Keratinocyte (primary cell): Measurements from ENCODE around the gene ABCA4. TPM values are rescaled to one million over a fixed set of nuclear protein-coding genes. Genes with fewer than 3 reads are reported as not detected.

ENCODE experiments used
- DNase-seq: peaks from one replicate; pipeline ENCODE4 v3.0.0-alpha.2; 2011; ENCODE audit warnings: low read depth, missing footprints, low spot score
- FAIRE-seq: peaks from 2 replicates; lab custom pipeline; 2011; peaks lifted over from hg19 to GRCh38; lab: Jason Lieb, UNC
- H2AFZ ChIP-seq: 2 replicates; pipeline ENCODE4 v1.6.0; 2012; ENCODE audit warnings: low read length, control low read depth, inconsistent platforms; ENCODE audit not compliant: control insufficient read depth
- H3K27ac ChIP-seq: 2 replicates; pipeline ENCODE4 v1.5.1; 2011; ENCODE audit warnings: low read length; ENCODE audit not compliant: control insufficient read depth, insufficient read depth
- H3K27me3 ChIP-seq: 3 replicates; pipeline ENCODE4 v1.6.0; 2011; ENCODE audit warnings: low read length; ENCODE audit not compliant: control insufficient read depth, insufficient read depth; ENCODE audit errors: extremely low read depth
- H3K36me3 ChIP-seq, 2 experiments: 2 replicates in 1 of 2; 3 replicates in 1 of 2; pipeline ENCODE4 v1.5.1; 2011; ENCODE audit warnings: low read length in 2 of 2, mild to moderate bottlenecking in 1 of 2; ENCODE audit not compliant: control insufficient read depth in 2 of 2, insufficient read depth in 2 of 2; ENCODE audit errors: extremely low read depth in 1 of 2
- H3K4me1 ChIP-seq: 3 replicates; pipeline ENCODE4 v1.5.1; 2011; ENCODE audit warnings: low read length; ENCODE audit not compliant: control insufficient read depth, insufficient read depth; ENCODE audit errors: extremely low read depth
- H3K4me2 ChIP-seq: 3 replicates; pipeline ENCODE4 v1.6.0; 2011; ENCODE audit warnings: low read depth, low read length; ENCODE audit not compliant: control insufficient read depth, insufficient read depth; ENCODE audit errors: extremely low read depth
- H3K4me3 ChIP-seq, 3 experiments: fragments of 200-600 bp in 1 of 3; sonication (generic) in 1 of 3; 2 replicates in 2 of 3; 3 replicates in 1 of 3; pipeline ENCODE4 v1.5.1; 2011 to 2016; ENCODE audit warnings: low read length in 3 of 3, mild to moderate bottlenecking in 3 of 3, control low read depth in 2 of 3, inconsistent platforms in 1 of 3, low read depth in 1 of 3, mixed read lengths in 1 of 3, mixed run types in 1 of 3, moderate library complexity in 1 of 3; ENCODE audit not compliant: control insufficient read depth in 2 of 3, insufficient read depth in 2 of 3; ENCODE audit errors: extremely low read depth in 1 of 3
- H3K79me2 ChIP-seq: 2 replicates; pipeline ENCODE4 v1.6.0; 2012; ENCODE audit warnings: low read length; ENCODE audit not compliant: control insufficient read depth, insufficient read depth
- H3K9ac ChIP-seq: 3 replicates; pipeline ENCODE4 v1.6.0; 2011; ENCODE audit warnings: low read length; ENCODE audit not compliant: control insufficient read depth, insufficient read depth; ENCODE audit errors: extremely low read depth
- H3K9me1 ChIP-seq: 3 replicates; pipeline ENCODE4 v1.6.0; 2011; ENCODE audit warnings: low read length; ENCODE audit not compliant: control insufficient read depth, insufficient read depth; ENCODE audit errors: extremely low read depth
- H3K9me3 ChIP-seq: 2 replicates; pipeline ENCODE4 v1.5.1; 2012; ENCODE audit warnings: low read depth, low read length; ENCODE audit not compliant: control insufficient read depth
- H4K20me1 ChIP-seq: 3 replicates; pipeline ENCODE4 v1.6.0; 2011; ENCODE audit warnings: low read length; ENCODE audit not compliant: control insufficient read depth, insufficient read depth; ENCODE audit errors: extremely low read depth
- EZH2 ChIP-seq: IDR thresholded peaks from one replicate; pipeline ENCODE4 v1.6.1; 2012; ENCODE audit warnings: inconsistent platforms, mild to moderate bottlenecking, low read length, moderate library complexity
- dilution Hi-C: fragments of 300-500 bp; cut with MboI; formaldehyde crosslinking; loops from one replicate; pipeline ENCODE4 v1.7.0; 2020; ENCODE audit warnings: low sequenced_read_pairs; ENCODE audit not compliant: extremely low pct_ligation_motif_present
- polyA plus RNA-seq, 5 experiments: library from polyadenylated mRNA; depleted of rRNA in 3 of 5; stranded (reverse) in 3 of 5; stranded (forward) in 1 of 5; unstranded in 1 of 5; fragments of >200 nt; gene quantifications; 1 replicate in 1 of 5; 2 replicates in 3 of 5; 3 replicates in 1 of 5; pipeline versions ENCODE4 v1.2.1 to v1.2.3, GENCODE V29; 2011 to 2012; ENCODE audit warnings: missing spikeins in 2 of 5, low read depth in 1 of 5, low replicate concordance in 1 of 5
- TF ChIP-seq, protein P1 (sequence below), 3 experiments: IDR thresholded peaks in 1 of 3; conservative IDR thresholded peaks in 1 of 3; optimal IDR thresholded peaks in 1 of 3; 2 replicates in 2 of 3; 3 replicates in 1 of 3; pipeline versions ENCODE3 to v1.5.1; 2011; ENCODE audit warnings: low read length in 3 of 3, mild to moderate bottlenecking in 3 of 3, moderate library complexity in 2 of 3, control low read depth in 1 of 3, inconsistent platforms in 1 of 3; ENCODE audit not compliant: insufficient read depth in 2 of 3; ENCODE audit errors: extremely low read depth in 1 of 3

Gene ABCA4
- polyA plus RNA-seq, 1 donor (not counting 4 experiments of a cell fraction or from before 2014, with no cell fraction given) = 0.04 TPM

DNA sequence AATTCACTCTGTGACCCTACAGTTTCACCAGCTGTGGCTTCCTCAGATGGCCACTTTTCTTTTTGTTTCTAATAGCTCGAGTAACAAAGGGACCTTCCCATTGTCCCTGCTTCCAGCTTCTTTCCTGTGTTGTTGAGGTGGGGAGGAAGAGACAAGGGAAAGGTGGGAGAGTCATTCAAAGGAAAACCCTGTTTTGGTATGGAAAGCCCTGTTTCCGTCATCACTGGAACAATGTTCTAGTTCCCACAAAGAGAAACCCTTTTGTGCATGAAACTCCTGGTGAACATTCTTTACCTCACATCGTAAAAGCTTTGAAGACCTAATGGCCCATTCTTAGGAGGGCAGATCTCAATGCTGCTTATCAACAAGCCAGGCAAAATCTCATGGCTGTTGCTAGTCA lies 62.2 kb downstream of the ABCA4 start:
- TF ChIP-seq, protein P1, sequence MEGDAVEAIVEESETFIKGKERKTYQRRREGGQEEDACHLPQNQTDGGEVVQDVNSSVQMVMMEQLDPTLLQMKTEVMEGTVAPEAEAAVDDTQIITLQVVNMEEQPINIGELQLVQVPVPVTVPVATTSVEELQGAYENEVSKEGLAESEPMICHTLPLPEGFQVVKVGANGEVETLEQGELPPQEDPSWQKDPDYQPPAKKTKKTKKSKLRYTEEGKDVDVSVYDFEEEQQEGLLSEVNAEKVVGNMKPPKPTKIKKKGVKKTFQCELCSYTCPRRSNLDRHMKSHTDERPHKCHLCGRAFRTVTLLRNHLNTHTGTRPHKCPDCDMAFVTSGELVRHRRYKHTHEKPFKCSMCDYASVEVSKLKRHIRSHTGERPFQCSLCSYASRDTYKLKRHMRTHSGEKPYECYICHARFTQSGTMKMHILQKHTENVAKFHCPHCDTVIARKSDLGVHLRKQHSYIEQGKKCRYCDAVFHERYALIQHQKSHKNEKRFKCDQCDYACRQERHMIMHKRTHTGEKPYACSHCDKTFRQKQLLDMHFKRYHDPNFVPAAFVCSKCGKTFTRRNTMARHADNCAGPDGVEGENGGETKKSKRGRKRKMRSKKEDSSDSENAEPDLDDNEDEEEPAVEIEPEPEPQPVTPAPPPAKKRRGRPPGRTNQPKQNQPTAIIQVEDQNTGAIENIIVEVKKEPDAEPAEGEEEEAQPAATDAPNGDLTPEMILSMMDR (optimal IDR thresholded peaks at IDR 0.05 in 1 of 3, IDR thresholded peaks at IDR 0.05 in 1 of 3, conservative IDR thresholded peaks at IDR 0.05 in 1 of 3; ENCODE audit: extremely low read depth in 1 of 3, insufficient read depth in 2 of 3, low read length in 3 of 3) = no peak
- no peak for TF ChIP-seq EZH2
- dilution Hi-C loops = no loop called here
- H3K36me3 ChIP-seq = no peaks in the 10 kb centered on the region
- peaks cover 17% of the 10 kb centered on the region for H3K4me1 ChIP-seq
- H3K4me2 ChIP-seq = no peak overlapping the region
- H3K9me3 ChIP-seq = no peaks in the 10 kb centered on the region
- no peaks in the 10 kb centered on the region for H3K27me3 ChIP-seq
- no peak for FAIRE-seq
- no peaks in the 10 kb centered on the region for H3K79me2 ChIP-seq
- no peak overlapping the region for H2AFZ ChIP-seq
- no peaks in the 10 kb centered on the region for H3K9me1 ChIP-seq
- H4K20me1 ChIP-seq = no peaks in the 10 kb centered on the region
- H3K9ac ChIP-seq = no peak overlapping the region
- no peak overlapping the region for H3K27ac ChIP-seq
- H3K4me3 ChIP-seq = no peak overlapping the region
- no peak for DNase-seq

DNA sequence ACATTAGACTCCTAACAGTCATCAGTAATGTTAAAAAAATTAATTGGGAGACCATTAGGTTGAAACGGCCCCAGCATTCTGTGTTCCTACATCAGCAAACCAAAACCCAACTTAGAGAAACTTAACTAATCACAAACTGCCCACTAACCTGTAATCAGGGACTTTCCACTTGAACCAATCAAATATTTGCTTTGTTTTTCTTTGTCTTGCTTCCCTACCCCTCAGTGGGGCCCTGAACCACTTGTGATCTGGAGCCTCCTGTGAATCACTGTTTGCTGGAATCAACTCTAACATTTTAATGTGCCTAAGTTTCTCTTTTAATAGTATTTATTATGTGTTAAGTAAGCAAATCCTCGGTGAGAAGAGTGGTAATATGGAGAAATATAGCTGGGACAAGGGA lies 64.0 kb downstream of the ABCA4 start:
- no peaks in the 10 kb centered on the region for H3K9me1 ChIP-seq
- no peak for FAIRE-seq
- H2AFZ ChIP-seq = no peak overlapping the region
- H3K27ac ChIP-seq = no peak overlapping the region
- H3K36me3 ChIP-seq = no peaks in the 10 kb centered on the region
- no peaks in the 10 kb centered on the region for H3K27me3 ChIP-seq
- H3K9me3 ChIP-seq = no peaks in the 10 kb centered on the region
- no peak overlapping the region for H3K4me2 ChIP-seq
- TF ChIP-seq EZH2 = no peak
- TF ChIP-seq, protein P1 (optimal IDR thresholded peaks at IDR 0.05 in 1 of 3, IDR thresholded peaks at IDR 0.05 in 1 of 3, conservative IDR thresholded peaks at IDR 0.05 in 1 of 3; ENCODE audit: extremely low read depth in 1 of 3, insufficient read depth in 2 of 3, low read length in 3 of 3) = no peak
- no peaks in the 10 kb centered on the region for H4K20me1 ChIP-seq
- no peak overlapping the region for H3K9ac ChIP-seq
- dilution Hi-C loops = no loop called here
- no peaks in the 10 kb centered on the region for H3K79me2 ChIP-seq
- DNase-seq = no peak
- peaks cover 13% of the 10 kb centered on the region for H3K4me1 ChIP-seq
- no peak overlapping the region for H3K4me3 ChIP-seq
